Fibroblast of lung (primary cell): Measurements from ENCODE around the gene BBOF1. TPM values are rescaled to one million over a fixed set of nuclear protein-coding genes. Genes with fewer than 3 reads are reported as not detected.

ENCODE experiments used
- DNase-seq, 2 donors: peaks; one replicate each; pipeline versions ENCODE4 v3.0.0 to v3.0.0-alpha.2; 2010; ENCODE audit warnings: low read depth in 2 of 2
- H2AFZ ChIP-seq: 2 replicates; pipeline ENCODE4 v1.5.1; 2012; ENCODE audit warnings: low read length, control low read depth, inconsistent platforms
- H3K27ac ChIP-seq: 2 replicates; pipeline ENCODE4 v1.5.1; 2011; ENCODE audit warnings: low read length, control low read depth; ENCODE audit not compliant: insufficient read depth
- H3K27me3 ChIP-seq: 2 replicates; pipeline ENCODE4 v1.5.1; 2011; ENCODE audit warnings: mild to moderate bottlenecking, low read length; ENCODE audit not compliant: control insufficient read depth, insufficient read depth
- H3K36me3 ChIP-seq: 2 replicates; pipeline ENCODE4 v1.5.1; 2011; ENCODE audit warnings: low read length; ENCODE audit not compliant: control insufficient read depth, insufficient read depth
- H3K4me1 ChIP-seq: 2 replicates; pipeline ENCODE4 v1.5.1; 2011; ENCODE audit warnings: low read length; ENCODE audit not compliant: control insufficient read depth, insufficient read depth; ENCODE audit errors: extremely low read depth
- H3K4me2 ChIP-seq: 2 replicates; pipeline ENCODE4 v1.5.1; 2011; ENCODE audit warnings: low read length, control low read depth; ENCODE audit not compliant: insufficient read depth; ENCODE audit errors: extremely low read depth
- H3K4me3 ChIP-seq, 4 experiments: fragments of 200-600 bp in 1 of 4; sonication (generic) in 1 of 4; replicated peaks in 1 of 4; 2 replicates each; pipeline ENCODE4 v1.5.1; 2011 to 2016; ENCODE audit warnings: low read length in 4 of 4, low read depth in 3 of 4, mild to moderate bottlenecking in 3 of 4, control low read depth in 2 of 4, inconsistent platforms in 1 of 4, mixed read lengths in 1 of 4; ENCODE audit not compliant: insufficient read depth in 1 of 4; ENCODE audit errors: control extremely low read depth in 1 of 4
- H3K79me2 ChIP-seq: 2 replicates; pipeline ENCODE4 v1.5.1; 2012; ENCODE audit warnings: mild to moderate bottlenecking, low read length, inconsistent platforms; ENCODE audit not compliant: control insufficient read depth, insufficient read depth
- H3K9ac ChIP-seq: 2 replicates; pipeline ENCODE4 v1.5.1; 2011; ENCODE audit warnings: mild to moderate bottlenecking, low read length, control low read depth; ENCODE audit not compliant: insufficient read depth
- H3K9me3 ChIP-seq: 2 replicates; pipeline ENCODE4 v1.5.1; 2012; ENCODE audit warnings: low read depth, low read length; ENCODE audit not compliant: control insufficient read depth, insufficient read depth
- H4K20me1 ChIP-seq: 2 replicates; pipeline ENCODE4 v1.5.1; 2011; ENCODE audit warnings: low read length; ENCODE audit not compliant: control insufficient read depth, insufficient read depth; ENCODE audit errors: extremely low read depth
- EZH2 ChIP-seq: IDR thresholded peaks from 2 replicates; pipeline ENCODE4 v1.5.1; 2012; ENCODE audit warnings: low read length, control low read depth, mild to moderate bottlenecking; ENCODE audit errors: missing control alignments
- polyA plus RNA-seq, 2 donors: library from polyadenylated mRNA; depleted of rRNA in 1 of 2; stranded (reverse) in 1 of 2; unstranded in 1 of 2; fragments of >200 nt; gene quantifications; 2 replicates each; pipeline ENCODE4 v1.2.1, GENCODE V29; 2011 to 2012; ENCODE audit warnings: missing spikeins in 1 of 2
- total RNA-seq: library from RNA; depleted of rRNA; stranded (reverse); fragments of >200 nt; gene quantifications from 2 replicates; pipeline ENCODE4 v1.2.1, GENCODE V29; 2014
- TF ChIP-seq, protein P1 (sequence below), 2 donors: IDR thresholded peaks in 1 of 2; conservative IDR thresholded peaks in 1 of 2; 1 replicate in 1 of 2; 2 replicates in 1 of 2; pipeline ENCODE4 v1.5.1; 2011 to 2012; ENCODE audit warnings: low read length in 2 of 2, control low read depth in 1 of 2, inconsistent platforms in 1 of 2, low read depth in 1 of 2, mild to moderate bottlenecking in 1 of 2

Gene BBOF1
- total and polyA plus RNA-seq, 2 donors (not counting 1 experiment from before 2014, with no cell fraction given) = 3.8 to 7.8 TPM

DNA sequence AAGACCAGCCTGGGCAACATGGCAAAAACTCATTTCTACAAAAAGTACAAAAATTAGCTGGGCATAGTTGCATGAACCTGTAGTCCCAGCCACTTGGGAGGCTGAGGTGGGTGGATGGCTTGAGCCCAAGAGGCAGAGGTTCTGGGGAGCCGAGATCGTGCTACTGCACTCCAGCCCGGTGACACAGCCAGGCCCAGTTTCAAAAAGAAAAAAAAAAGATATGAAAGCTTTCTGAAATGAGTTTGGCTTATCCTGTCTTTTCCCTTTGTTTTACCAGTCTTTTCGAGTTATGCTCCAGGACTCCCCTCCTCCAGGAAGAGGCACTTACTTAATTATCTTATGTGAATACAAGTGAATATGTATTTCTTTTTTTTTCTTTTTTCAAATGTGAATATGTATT, 3.2 kb downstream of the BBOF1 start:
- Histone ChIP-seq H2AFZ (no peak overlapping the region), H3K79me2 (no peaks in the 10 kb centered on the region), H3K4me3 (no peak overlapping the region), H3K4me1 (no peaks in the 10 kb centered on the region), H3K9me3 (no peaks in the 10 kb centered on the region), H3K9ac (no peak overlapping the region), H3K27ac (no peak overlapping the region), H3K27me3 (no peaks in the 10 kb centered on the region), H3K36me3 (no peaks in the 10 kb centered on the region), H3K4me2 (no peak overlapping the region), H4K20me1 (no peaks in the 10 kb centered on the region)
- no peak for DNase-seq
- TF ChIP-seq, protein P1, sequence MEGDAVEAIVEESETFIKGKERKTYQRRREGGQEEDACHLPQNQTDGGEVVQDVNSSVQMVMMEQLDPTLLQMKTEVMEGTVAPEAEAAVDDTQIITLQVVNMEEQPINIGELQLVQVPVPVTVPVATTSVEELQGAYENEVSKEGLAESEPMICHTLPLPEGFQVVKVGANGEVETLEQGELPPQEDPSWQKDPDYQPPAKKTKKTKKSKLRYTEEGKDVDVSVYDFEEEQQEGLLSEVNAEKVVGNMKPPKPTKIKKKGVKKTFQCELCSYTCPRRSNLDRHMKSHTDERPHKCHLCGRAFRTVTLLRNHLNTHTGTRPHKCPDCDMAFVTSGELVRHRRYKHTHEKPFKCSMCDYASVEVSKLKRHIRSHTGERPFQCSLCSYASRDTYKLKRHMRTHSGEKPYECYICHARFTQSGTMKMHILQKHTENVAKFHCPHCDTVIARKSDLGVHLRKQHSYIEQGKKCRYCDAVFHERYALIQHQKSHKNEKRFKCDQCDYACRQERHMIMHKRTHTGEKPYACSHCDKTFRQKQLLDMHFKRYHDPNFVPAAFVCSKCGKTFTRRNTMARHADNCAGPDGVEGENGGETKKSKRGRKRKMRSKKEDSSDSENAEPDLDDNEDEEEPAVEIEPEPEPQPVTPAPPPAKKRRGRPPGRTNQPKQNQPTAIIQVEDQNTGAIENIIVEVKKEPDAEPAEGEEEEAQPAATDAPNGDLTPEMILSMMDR (conservative IDR thresholded peaks at IDR 0.05 in 1 of 2, IDR thresholded peaks at IDR 0.05 in 1 of 2; ENCODE audit: low read depth in 1 of 2, low read length in 2 of 2) = no peak
- TF ChIP-seq EZH2 = no peak

DNA sequence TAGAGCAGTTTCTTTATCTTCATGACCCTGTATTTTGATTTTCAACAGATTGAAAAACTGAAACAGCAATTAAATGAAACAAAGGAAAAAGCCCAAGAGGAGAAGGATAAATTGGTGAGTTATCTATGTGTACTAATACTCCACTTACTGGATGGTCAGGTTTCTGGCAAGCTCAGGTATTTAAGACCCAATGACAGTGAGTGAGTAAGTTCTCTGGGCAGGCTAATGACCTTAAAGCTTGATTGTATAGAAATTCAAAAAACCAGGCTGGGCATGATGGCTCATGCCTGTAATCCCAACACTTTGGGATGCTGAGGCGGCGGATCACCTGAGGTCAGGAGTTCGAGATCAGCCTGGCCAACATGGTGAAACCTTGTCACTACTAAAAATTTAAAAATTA, 10.0 kb downstream of the BBOF1 start:
- no peaks in the 10 kb centered on the region for H3K79me2 ChIP-seq
- no peaks in the 10 kb centered on the region for H3K9me3 ChIP-seq
- H3K27ac ChIP-seq = no peak overlapping the region
- H4K20me1 ChIP-seq = no peaks in the 10 kb centered on the region
- no peak overlapping the region for H3K4me2 ChIP-seq
- no peak overlapping the region for H3K9ac ChIP-seq
- no peak overlapping the region for H3K4me3 ChIP-seq
- no peaks in the 10 kb centered on the region for H3K4me1 ChIP-seq
- no peaks in the 10 kb centered on the region for H3K36me3 ChIP-seq
- no peak overlapping the region for H2AFZ ChIP-seq
- DNase-seq = no peak
- H3K27me3 ChIP-seq = no peaks in the 10 kb centered on the region
- TF ChIP-seq EZH2 = no peak
- TF ChIP-seq, protein P1 (conservative IDR thresholded peaks at IDR 0.05 in 1 of 2, IDR thresholded peaks at IDR 0.05 in 1 of 2; ENCODE audit: low read depth in 1 of 2, low read length in 2 of 2) = no peak

- H3K4me2 ChIP-seq = no peak overlapping the region
- H3K4me3 ChIP-seq = no peak overlapping the region
- H3K9me3 ChIP-seq = no peaks in the 10 kb centered on the region
- DNase-seq = no peak
- H4K20me1 ChIP-seq = no peaks in the 10 kb centered on the region
- no peak for TF ChIP-seq EZH2
- TF ChIP-seq, protein P1 (conservative IDR thresholded peaks at IDR 0.05 in 1 of 2, IDR thresholded peaks at IDR 0.05 in 1 of 2; ENCODE audit: low read depth in 1 of 2, low read length in 2 of 2) = no peak
- H3K27ac ChIP-seq = no peak overlapping the region
- H3K4me1 ChIP-seq = no peaks in the 10 kb centered on the region
- H3K9ac ChIP-seq = no peak overlapping the region
- H2AFZ ChIP-seq = no peak overlapping the region
- no peaks in the 10 kb centered on the region for H3K36me3 ChIP-seq
- no peaks in the 10 kb centered on the region for H3K79me2 ChIP-seq
- no peaks in the 10 kb centered on the region for H3K27me3 ChIP-seq
Observed at GRCh38 chr14:74034572-74034971, 15.4 kb downstream of the BBOF1 start.
